Superior temporal gyrus (tissue), 1 donor: ENCODE measurements around the gene TOMM40.
A peak's percentile ranks its signal among the peaks of the same experiment; 100 is the strongest.
"Not testable (repeated sequence)": the region's sequence is repeated elsewhere in the genome, so short reads cannot be mapped to it uniquely, and the experiment has no call there.

ENCODE experiments used
- DNase-seq: peaks from one replicate; pipeline ENCODE4 v3.0.0-alpha.2; 2016; ENCODE audit errors: extremely low spot score

Gene TOMM40

DNA sequence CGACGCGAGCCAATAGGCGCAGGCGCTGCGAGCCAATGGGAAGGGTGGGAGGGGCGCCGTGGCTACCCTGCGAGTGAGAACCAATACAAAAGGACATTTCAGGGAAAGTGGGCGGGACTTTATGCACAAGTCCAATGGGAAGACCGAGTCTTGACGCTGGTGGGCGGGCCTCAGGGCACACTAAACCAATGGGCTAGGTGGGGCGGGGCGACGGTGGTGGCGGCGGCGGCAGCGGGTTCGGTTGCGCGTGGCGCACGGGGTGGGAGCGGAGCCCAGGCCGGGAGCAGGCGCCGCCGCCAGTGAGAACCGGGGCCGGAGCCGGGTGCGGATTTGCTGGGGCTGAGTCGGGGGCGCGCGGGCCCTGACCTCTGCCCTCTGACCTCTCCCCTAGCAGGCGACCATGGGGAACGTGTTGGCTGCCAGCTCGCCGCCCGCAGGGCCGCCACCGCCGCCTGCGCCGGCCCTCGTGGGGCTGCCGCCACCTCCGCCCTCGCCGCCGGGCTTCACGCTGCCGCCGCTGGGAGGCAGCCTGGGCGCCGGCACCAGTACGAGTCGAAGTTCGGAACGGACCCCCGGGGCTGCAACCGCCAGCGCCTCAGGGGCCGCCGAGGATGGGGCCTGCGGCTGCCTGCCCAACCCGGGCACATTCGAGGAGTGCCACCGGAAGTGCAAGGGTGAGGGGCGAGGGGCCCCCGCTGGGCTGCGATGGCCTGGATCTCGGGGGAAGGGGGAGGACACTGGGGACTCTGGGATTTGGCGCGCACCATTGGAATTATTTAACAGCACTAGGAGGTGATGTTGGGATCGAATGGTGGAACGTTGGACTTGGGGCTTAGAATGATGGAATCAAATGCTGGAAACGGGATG is at the start of gene TOMM40:
Gene TOMM40 (plus strand): TSS at position 239 of the 867 bp plus-strand sequence. CDS start 162 bp downstream, at position 401.
- DNase-seq: no peak

DNA sequence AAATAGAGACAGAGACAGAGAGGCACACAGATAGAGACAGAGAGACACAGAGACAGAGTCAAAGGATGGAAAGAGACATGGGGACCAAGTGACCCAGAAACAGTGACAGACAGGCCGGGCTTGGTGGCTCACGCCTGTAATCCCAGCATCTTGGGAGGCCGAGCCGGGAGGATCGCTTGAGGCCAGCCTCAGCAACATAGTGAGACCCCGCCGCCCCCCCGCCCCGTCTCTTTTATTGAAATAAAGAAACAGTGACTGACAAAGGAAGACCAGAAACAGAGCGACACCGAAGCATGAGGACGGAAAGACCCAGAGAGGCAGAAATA is 45.8 kb upstream of the TOMM40 start:
- no peak for DNase-seq

- peak; percentile 54 for DNase-seq
Observed at GRCh38 chr19:44845612-44846454, 45.2 kb upstream of the TOMM40 start, which contains the start of gene NECTIN2. Gene NECTIN2, plus strand, starts transcription at chr19:44846297. Its CDS starts 229 bp downstream, at chr19:44846526.

DNA sequence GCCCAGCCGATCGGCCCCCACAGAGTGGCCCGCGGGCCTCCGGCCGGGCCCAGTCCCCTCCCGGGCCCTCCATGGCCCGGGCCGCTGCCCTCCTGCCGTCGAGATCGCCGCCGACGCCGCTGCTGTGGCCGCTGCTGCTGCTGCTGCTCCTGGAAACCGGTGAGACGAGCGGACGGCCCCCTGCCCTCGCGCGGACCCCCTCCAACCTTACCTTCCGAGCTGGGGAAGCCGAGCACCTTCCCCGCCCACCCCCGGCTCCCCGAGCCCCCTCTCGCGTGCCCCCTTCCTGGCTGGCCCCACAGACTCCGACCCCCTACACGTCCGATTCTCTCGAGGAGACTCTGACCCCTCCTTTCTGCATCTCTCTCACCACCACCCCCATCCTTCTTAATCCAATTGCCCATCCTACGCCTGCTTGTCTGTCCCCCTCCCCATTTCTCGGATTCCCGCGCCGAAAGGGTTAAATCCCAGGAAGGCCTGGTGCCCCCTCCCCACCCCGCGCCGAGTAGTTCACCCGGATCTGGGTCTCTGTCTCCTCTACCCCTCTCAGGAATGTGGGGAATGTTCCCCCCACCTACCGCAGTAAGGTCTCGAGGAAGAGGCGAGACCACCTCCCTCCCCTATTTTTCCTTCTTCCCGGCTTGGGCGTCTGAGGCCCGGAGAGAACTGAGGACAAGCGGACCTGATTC is 44.5 kb upstream of the TOMM40 start:
- DNase-seq: no peak

DNA sequence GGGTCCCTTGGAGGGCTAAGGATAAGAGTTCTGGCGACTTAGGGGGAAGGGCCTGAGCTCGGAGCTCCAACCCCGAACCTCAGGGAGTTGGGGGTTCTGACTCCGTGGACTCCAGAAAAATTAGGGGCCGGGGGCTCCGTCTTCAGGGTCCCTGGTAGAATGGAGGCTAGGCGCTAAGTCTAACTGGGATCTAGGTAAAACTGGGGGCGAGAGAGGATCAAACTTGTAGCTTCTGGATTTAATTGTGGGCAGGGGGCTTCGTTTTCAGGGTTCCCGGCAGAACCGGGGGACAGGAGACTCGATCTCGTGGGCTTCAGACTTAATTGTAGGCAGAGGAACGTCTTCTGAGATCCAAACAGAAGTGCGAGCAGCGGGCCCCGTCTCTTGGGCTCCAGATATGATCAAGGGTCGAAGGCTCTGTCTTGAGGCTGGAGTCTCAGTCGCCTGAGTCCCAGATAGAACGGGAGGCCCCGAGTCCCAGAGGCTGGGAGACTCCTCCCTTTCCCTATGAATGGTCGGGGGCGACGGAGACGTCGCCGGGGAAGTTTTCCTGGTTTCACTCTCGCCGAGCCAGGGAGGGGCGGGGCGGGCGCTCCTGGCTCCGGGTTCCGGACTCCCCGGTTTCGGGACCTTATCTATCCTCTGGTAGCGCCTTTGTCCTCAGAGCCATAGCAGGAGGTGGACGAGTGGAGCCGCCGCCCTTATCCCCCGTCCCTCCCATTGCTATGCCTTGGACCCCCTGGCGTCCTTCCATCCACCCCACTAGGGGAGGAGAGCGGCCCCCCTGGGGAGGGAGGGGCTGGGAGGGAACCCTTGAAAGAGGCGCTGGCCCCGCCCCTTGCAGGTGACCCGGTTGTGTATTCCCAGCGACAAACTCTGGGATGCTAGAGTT is 43.7 kb upstream of the TOMM40 start:
- no peak for DNase-seq

DNA sequence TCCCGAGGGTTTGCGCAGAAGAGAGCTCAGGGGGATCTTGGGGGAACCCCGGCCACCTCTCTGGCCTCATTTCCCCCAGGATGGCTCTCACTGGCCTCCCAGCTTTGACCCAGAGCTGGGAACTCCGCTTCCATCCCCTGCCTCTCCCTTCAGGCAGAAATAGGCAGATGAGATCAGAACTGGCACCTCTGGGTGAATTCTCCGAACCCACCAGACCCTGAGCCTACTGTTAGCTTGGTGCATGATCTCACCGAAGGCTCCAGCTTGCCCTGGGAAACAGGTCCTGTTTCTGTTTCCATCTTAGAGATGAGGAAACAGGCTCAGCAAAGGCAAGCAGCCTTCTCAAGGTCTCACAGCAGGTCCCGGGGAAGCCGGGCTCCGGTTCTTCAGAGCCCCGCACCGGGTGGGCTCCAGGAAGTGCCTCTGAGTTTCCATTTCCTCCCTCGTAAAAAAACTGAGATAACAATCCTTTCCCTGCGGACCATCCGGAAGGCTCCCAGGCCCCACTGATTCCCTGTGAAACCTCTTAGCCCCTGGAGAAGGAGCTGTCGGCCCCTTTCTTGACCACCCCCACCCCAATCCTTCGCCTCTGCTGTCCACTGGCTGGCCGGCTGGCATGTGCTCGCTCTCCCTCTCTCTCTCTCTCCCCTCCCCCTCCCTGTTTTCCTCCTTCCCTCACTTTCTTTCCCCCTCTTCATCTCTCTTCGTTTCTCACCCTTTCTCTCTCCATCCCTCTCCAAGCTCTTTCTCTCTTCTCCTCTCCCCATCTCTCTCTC is 42.8 kb upstream of the TOMM40 start:
- no peak for DNase-seq

- DNase-seq: no peak
Observed at GRCh38 chr19:44848812-44849447, 42.1 kb upstream of the TOMM40 start.

DNA sequence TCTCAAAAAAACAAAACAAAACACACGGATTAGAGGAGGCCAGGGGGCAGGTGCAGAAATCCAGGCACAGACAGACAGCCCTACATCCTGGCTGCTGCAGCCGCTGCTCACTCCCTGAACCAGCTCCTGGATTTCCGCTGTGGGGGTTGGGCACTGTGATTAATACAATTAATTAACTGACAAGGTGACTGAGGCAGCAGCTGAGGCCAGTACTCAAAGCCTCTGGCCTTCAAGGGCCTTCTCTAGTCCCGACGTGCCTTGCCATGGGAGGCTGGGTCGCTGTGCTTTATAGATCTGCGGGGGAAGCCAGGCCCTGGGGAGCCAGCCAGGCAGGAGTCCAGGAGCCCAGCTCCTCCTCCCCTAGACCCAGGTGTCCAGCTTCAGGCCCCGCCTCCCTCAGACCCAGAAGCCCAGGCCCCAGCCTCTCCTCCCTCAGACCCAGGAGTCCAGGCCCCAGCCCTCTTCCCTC is 40.4 kb upstream of the TOMM40 start:
- no peak for DNase-seq

- no peak for DNase-seq
Observed at GRCh38 chr19:44851427-44851826, 39.6 kb upstream of the TOMM40 start.

GRCh38 chr19:44855606-44856005 is 35.4 kb upstream of the TOMM40 start:
- no peak for DNase-seq

DNA sequence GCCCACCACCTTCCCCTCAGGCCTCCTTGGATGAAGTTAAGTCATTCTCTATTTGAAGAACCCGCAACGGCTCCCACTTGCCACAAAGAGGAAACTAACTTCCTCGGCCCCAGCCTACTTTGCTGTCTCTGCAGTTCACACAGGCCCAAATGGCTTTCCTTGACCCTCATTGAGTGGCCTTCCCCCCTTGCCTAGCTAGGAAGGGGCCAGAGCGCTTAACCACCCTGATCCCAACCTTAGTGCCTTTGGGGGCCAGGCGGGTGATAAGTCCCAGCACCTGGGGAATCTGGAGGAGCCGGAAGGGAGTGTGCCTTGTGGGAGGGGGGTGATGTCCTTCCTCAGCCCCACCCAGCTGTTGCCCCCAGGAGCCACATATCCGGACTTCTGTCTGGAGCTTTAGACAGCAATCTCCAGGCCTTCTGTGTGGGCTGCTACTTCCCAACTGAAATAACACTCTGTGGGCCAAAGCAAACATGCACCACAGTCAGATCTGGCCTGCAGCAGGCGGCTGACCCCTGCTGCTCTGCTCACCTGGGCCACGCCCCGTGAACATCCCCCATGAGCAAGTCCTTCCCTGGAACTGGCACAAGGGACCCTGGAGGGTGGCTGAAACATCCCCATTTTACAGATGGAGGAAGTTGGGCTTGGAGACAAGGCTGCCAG is 34.5 kb upstream of the TOMM40 start:
- DNase-seq: no peak

DNA sequence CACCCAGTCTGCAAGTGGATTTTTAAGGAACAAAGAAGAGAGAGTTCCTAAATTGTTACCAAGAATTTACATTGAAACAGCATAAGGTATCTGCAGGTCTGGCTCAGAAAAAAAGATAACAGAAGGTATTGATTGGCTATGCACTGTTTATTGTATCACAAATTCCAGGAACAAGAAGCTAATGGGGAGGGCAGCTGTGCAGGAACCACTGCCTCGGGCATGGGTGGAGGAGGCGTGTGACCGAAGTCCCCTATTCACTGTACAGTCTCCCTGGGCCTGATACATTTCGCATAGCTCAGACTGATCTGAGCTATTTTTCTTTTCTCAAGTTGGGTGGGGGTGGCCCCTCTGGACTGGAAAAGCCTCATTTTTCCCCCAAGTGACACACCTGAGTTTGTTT is 33.2 kb upstream of the TOMM40 start:
- DNase-seq: no peak

- not testable (repeated sequence) for DNase-seq
Observed at GRCh38 chr19:44861576-44861975, 29.5 kb upstream of the TOMM40 start.

GRCh38 chr19:44863990-44864389 is 27.1 kb upstream of the TOMM40 start:
- no peak for DNase-seq

- DNase-seq: no peak
Observed at GRCh38 chr19:44865196-44865767, 25.8 kb upstream of the TOMM40 start.

GRCh38 chr19:44866664-44867063 is 24.4 kb upstream of the TOMM40 start:
- no peak for DNase-seq

GRCh38 chr19:44867578-44867977 is 23.5 kb upstream of the TOMM40 start:
- no peak for DNase-seq

- DNase-seq: no peak
Observed at GRCh38 chr19:44869733-44870470, 21.2 kb upstream of the TOMM40 start.
